Measurements from ENCODE around the gene LRRC56. TPM values are rescaled to one million over a fixed set of nuclear protein-coding genes. Genes with fewer than 3 reads are reported as not detected.

Gene LRRC56
- total RNA-seq: 1 to 10 TPM; 1.5 to 5.2 (median 4.8) TPM
- long read RNA-seq, donor 1, partial matches to known transcripts: 0 of 4 reads
- long read RNA-seq, donor 1, other reads (novel, unspliced or antisense): 4 of 4 reads
- long read RNA-seq, donor 2: 0 reads

GRCh38 chr11:536841-537621, at the start of gene LRRC56:
Gene LRRC56, plus strand, starts transcription at chr11:537527. Its CDS starts 3,158 bp downstream, at chr11:540685.
- Histone ChIP-seq H3K36me3 (ENCODE audit: low read depth) (no peaks in the 10 kb centered on the region), H3K9me3 (no peaks in the 10 kb centered on the region), H3K4me1 (ENCODE audit: low read depth) (peaks cover 21% of the 10 kb centered on the region), H3K4me3 (peak within 1 kb of the TSS; percentile 9)
- intact Hi-C loops (cut with DNase I, micrococcal nuclease): no loop called here
- DNase-seq (peak; percentile 94 to 96 (median 95)), ATAC-seq (peak; percentile 73)
- no peak for TF ChIP-seq CTCF (IDR thresholded peaks at IDR 0.05)

GRCh38 chr11:487571-488021, 49.7 kb upstream of the LRRC56 start:
- Histone ChIP-seq H3K36me3 (ENCODE audit: low read depth) (no peaks in the 10 kb centered on the region), H3K9me3 (no peaks in the 10 kb centered on the region), H3K4me1 (ENCODE audit: low read depth) (peaks cover 9% of the 10 kb centered on the region), H3K4me3 (no peak overlapping the region)
- DNase-seq: no peak
- TF ChIP-seq CTCF (IDR thresholded peaks at IDR 0.05): no peak
- ATAC-seq: no peak
- intact Hi-C loops (cut with DNase I, micrococcal nuclease): no loop called here

- Histone ChIP-seq H3K4me3 (no peak overlapping the region), H3K9me3 (no peaks in the 10 kb centered on the region), H3K36me3 (ENCODE audit: low read depth) (no peaks in the 10 kb centered on the region), H3K4me1 (ENCODE audit: low read depth) (peaks cover 9% of the 10 kb centered on the region)
- no peak for TF ChIP-seq CTCF (IDR thresholded peaks at IDR 0.05)
- ATAC-seq (no peak), DNase-seq (no peak)
- intact Hi-C loops (cut with DNase I, micrococcal nuclease): no loop called here
Measured at GRCh38 chr11:488062-488461, 49.3 kb upstream of the LRRC56 start.

- Histone ChIP-seq H3K9me3 (no peaks in the 10 kb centered on the region), H3K4me3 (no peak overlapping the region), H3K4me1 (ENCODE audit: low read depth) (peaks cover 9% of the 10 kb centered on the region), H3K36me3 (ENCODE audit: low read depth) (no peaks in the 10 kb centered on the region)
- TF ChIP-seq CTCF (IDR thresholded peaks at IDR 0.05): no peak
- intact Hi-C loops (cut with DNase I, micrococcal nuclease): no loop called here
- ATAC-seq (no peak), DNase-seq (no peak)
Measured at GRCh38 chr11:488579-488978, 48.7 kb upstream of the LRRC56 start.

GRCh38 chr11:488992-489391, 48.3 kb upstream of the LRRC56 start:
- Histone ChIP-seq H3K9me3 (no peaks in the 10 kb centered on the region), H3K4me1 (ENCODE audit: low read depth) (peaks cover 9% of the 10 kb centered on the region), H3K4me3 (no peak overlapping the region), H3K36me3 (ENCODE audit: low read depth) (no peaks in the 10 kb centered on the region)
- DNase-seq (peak; percentile 60 to 81 (median 68)), ATAC-seq (peak; percentile 80)
- intact Hi-C loops (cut with DNase I, micrococcal nuclease): no loop called here
- no peak for TF ChIP-seq CTCF (IDR thresholded peaks at IDR 0.05)

All from mucosa of descending colon (tissue), 3 donors.